DND-41 (cell line): ENCODE measurements around the gene RWDD1.

Experiments
- ATAC-seq: fragments of 200-7000 bp; cut with Tn5 transposase; 3 replicates; pipeline ENCODE4 v1.9.1; 2021; ENCODE audit warnings: low read depth; ENCODE audit not compliant: insufficient read depth
- DNase-seq: peaks from one replicate; pipeline ENCODE4 v3.0.0-alpha.2; 2020
- H2AFZ ChIP-seq: 2 replicates; pipeline ENCODE4 v1.6.0; 2012; ENCODE audit warnings: low read depth, low read length
- H3K27ac ChIP-seq: 2 replicates; pipeline ENCODE4 v1.5.1; 2012; ENCODE audit warnings: low read length, inconsistent platforms
- H3K27me3 ChIP-seq: fragments of 200-600 bp; sonication (generic); 2 replicates; pipeline ENCODE4 v1.6.0; 2012; ENCODE audit warnings: low read length, mild to moderate bottlenecking, inconsistent platforms; ENCODE audit not compliant: insufficient read depth, poor library complexity
- H3K36me3 ChIP-seq: 2 replicates; pipeline ENCODE4 v1.5.1; 2012; ENCODE audit warnings: low read length, inconsistent platforms; ENCODE audit not compliant: insufficient read depth
- H3K4me1 ChIP-seq: 2 replicates; pipeline ENCODE4 v1.5.1; 2012; ENCODE audit warnings: mild to moderate bottlenecking, low read length; ENCODE audit not compliant: insufficient read depth
- H3K4me2 ChIP-seq: 2 replicates; pipeline ENCODE4 v1.6.0; 2012; ENCODE audit warnings: mild to moderate bottlenecking, moderate library complexity, low read length, inconsistent platforms; ENCODE audit not compliant: insufficient read depth
- H3K4me3 ChIP-seq, 2 experiments: fragments of 200-600 bp in 1 of 2; shearing (Covaris generic) in 1 of 2; 2 replicates each; pipeline ENCODE4 v1.5.1; 2012 to 2016; ENCODE audit warnings: inconsistent platforms in 2 of 2, low read length in 2 of 2, mild to moderate bottlenecking in 2 of 2, low read depth in 1 of 2, moderate library complexity in 1 of 2
- H3K79me2 ChIP-seq: 2 replicates; pipeline ENCODE4 v1.6.0; 2012; ENCODE audit warnings: low read length, inconsistent platforms; ENCODE audit not compliant: insufficient read depth
- H3K9ac ChIP-seq: 2 replicates; pipeline ENCODE4 v1.6.0; 2012; ENCODE audit warnings: low read depth, mild to moderate bottlenecking, inconsistent platforms, low read length, moderate library complexity
- H3K9me3 ChIP-seq: 2 replicates; pipeline ENCODE4 v1.5.1; 2012; ENCODE audit warnings: low read length, moderate library complexity, mild to moderate bottlenecking, inconsistent platforms; ENCODE audit not compliant: insufficient read depth, severe bottlenecking
- H4K20me1 ChIP-seq: 2 replicates; pipeline ENCODE4 v1.6.0; 2012; ENCODE audit warnings: low read length; ENCODE audit not compliant: insufficient read depth
- CTCF ChIP-seq: IDR thresholded peaks from 2 replicates; pipeline ENCODE4 v1.5.1; 2012; ENCODE audit warnings: borderline replicate concordance, low read length, moderate library complexity, mild to moderate bottlenecking; ENCODE audit not compliant: poor library complexity, severe bottlenecking; ENCODE audit errors: extremely low read depth
- EZH2 ChIP-seq: IDR thresholded peaks from 3 replicates; pipeline ENCODE4 v1.6.1; 2012; ENCODE audit warnings: borderline replicate concordance, low read depth, mild to moderate bottlenecking, moderate library complexity, low read length, inconsistent platforms; ENCODE audit not compliant: severe bottlenecking

Gene RWDD1

GRCh38 chr6:116616737-116617053 is 45.4 kb downstream of the RWDD1 start:
- H4K20me1 ChIP-seq, result no peaks in the 10 kb centered on the region
- H3K9ac ChIP-seq, result no peak overlapping the region; the same call in 1 of the 2 replicates
- TF ChIP-seq CTCF (no peak), EZH2 (no peak)
- no peaks in the 10 kb centered on the region for H3K9me3 ChIP-seq
- H2AFZ ChIP-seq, result peak overlapping the region; percentile 100; the same call in 1 of the 2 replicates
- H3K27ac ChIP-seq, result no peak overlapping the region
- H3K27me3 ChIP-seq, result peaks cover 20% of the 10 kb centered on the region
- no peaks in the 10 kb centered on the region for H3K36me3 ChIP-seq
- H3K4me1 ChIP-seq, result peaks cover 18% of the 10 kb centered on the region
- H3K4me2 ChIP-seq, result peak overlapping the region; percentile 97
- DNase-seq, result no peak
- peak overlapping the region in 1 of 2 experiments; percentile 91; a peak in 2 of 4 replicates for H3K4me3 ChIP-seq
- no peaks in the 10 kb centered on the region for H3K79me2 ChIP-seq
- no peak; the same call in 2 of the 3 replicates for ATAC-seq

- no peaks in the 10 kb centered on the region for H3K36me3 ChIP-seq
- H4K20me1 ChIP-seq, result no peaks in the 10 kb centered on the region
- TF ChIP-seq EZH2 (no peak), CTCF (no peak)
- ATAC-seq (no peak), DNase-seq (no peak)
- H3K9me3 ChIP-seq, result no peaks in the 10 kb centered on the region
- H3K9ac ChIP-seq, result no peak overlapping the region
- no peak overlapping the region for H3K4me2 ChIP-seq
- no peaks in the 10 kb centered on the region for H3K27me3 ChIP-seq
- H3K4me1 ChIP-seq, result no peaks in the 10 kb centered on the region
- H3K79me2 ChIP-seq, result no peaks in the 10 kb centered on the region
- H3K4me3 ChIP-seq, result no peak overlapping the region
- H3K27ac ChIP-seq, result no peak overlapping the region
- no peak overlapping the region for H2AFZ ChIP-seq
These were observed 52.9 kb downstream of the RWDD1 start for GRCh38 chr6:116624036-116624805.

- DNase-seq, result no peak
- Histone ChIP-seq H3K9me3 (no peaks in the 10 kb centered on the region), H2AFZ (no peak overlapping the region), H3K4me3 (no peak overlapping the region), H3K9ac (no peak overlapping the region), H3K4me2 (no peak overlapping the region), H3K4me1 (no peaks in the 10 kb centered on the region), H3K27ac (no peak overlapping the region), H3K27me3 (no peaks in the 10 kb centered on the region), H4K20me1 (no peaks in the 10 kb centered on the region), H3K36me3 (no peaks in the 10 kb centered on the region), H3K79me2 (no peaks in the 10 kb centered on the region)
- no peak for ATAC-seq
- no peak for TF ChIP-seq CTCF
- no peak for TF ChIP-seq EZH2
These were observed 54.6 kb downstream of the RWDD1 start for GRCh38 chr6:116625872-116626271.
